ENCODE results near the gene MANSC4.

Gene MANSC4

GRCh38 chr12:27796128-27796527 lies 16.1 kb upstream of the MANSC4 start:
- H3K27ac ChIP-seq: no peak overlapping the region

DNA sequence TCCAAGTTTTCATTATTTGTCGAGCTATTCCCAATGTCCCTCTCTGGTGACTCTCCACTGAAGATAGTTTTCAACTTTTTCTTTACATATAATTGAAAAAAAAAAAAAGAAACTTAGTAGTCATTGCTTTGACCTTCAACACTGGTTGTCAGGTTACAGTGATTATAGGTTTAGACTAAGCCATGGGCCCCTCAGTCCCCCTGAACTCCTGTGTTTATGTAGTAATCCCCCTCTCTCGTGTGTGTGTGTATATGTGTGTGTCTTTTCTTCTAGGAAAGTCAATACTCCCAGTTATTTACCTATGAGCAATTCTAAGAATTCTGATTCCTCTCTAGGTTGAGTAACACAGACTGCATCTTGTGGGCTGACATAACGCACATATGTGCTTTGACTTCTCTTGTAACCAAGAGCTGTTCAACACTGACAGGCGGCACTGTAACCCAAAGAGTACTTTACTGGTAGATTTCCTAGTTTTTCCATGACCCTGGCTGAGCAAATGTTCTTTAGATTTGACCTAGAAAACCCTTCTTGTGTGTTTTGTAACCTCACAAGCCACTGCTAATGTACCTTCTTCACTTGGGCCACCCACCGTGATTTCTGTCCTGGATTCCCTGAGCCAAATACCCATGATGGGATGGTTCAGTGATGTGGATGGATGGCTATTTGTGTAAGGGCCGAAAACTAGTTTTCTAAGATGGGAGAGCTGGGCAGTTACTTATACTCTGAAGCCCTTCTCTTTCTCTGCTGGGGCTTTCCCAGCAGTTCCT lies 15.0 kb upstream of the MANSC4 start:
- Histone ChIP-seq H3K27me3 (ENCODE audit: control insufficient read depth, insufficient read depth, low read length) (no peaks in the 10 kb centered on the region), H3K27ac (no peak overlapping the region), H3K4me3 (ENCODE audit: low read depth, low read length) (no peak overlapping the region), H3K4me1 (no peaks in the 10 kb centered on the region), H3K79me2 (peaks cover 15% of the 10 kb centered on the region), H2AFZ (no peak overlapping the region), H3K9me3 (ENCODE audit: control insufficient read depth, low read length) (no peaks in the 10 kb centered on the region), H3K36me3 (ENCODE audit: control insufficient read depth, insufficient read depth, low read length) (no peaks in the 10 kb centered on the region), H3K4me2 (ENCODE audit: low read length) (no peak overlapping the region), H3K9ac (no peak overlapping the region)
- TF ChIP-seq CTCF (IDR thresholded peaks at IDR 0.05): no peak

More at GRCh38 chr12:27796128-27796527, 16.1 kb upstream of the MANSC4 start:
- Histone ChIP-seq H2AFZ (no peak overlapping the region), H3K27me3 (ENCODE audit: control insufficient read depth, insufficient read depth, low read length) (no peaks in the 10 kb centered on the region), H3K4me1 (no peaks in the 10 kb centered on the region), H3K4me3 (ENCODE audit: low read depth, low read length) (no peak overlapping the region), H3K9ac (no peak overlapping the region), H3K36me3 (ENCODE audit: control insufficient read depth, insufficient read depth, low read length) (no peaks in the 10 kb centered on the region), H3K79me2 (peaks cover 7% of the 10 kb centered on the region), H3K9me3 (ENCODE audit: control insufficient read depth, low read length) (no peaks in the 10 kb centered on the region), H3K4me2 (ENCODE audit: low read length) (no peak overlapping the region)
- no peak for TF ChIP-seq CTCF (IDR thresholded peaks at IDR 0.05)

- no peak for TF ChIP-seq CTCF (IDR thresholded peaks at IDR 0.05)
- H3K9ac ChIP-seq: no peak overlapping the region
- no peak overlapping the region for H3K4me3 ChIP-seq (ENCODE audit: low read depth, low read length)
These were observed 10.1 kb upstream of the MANSC4 start for GRCh38 chr12:27790179-27790578.

GRCh38 chr12:27787559-27787958 lies 7.5 kb upstream of the MANSC4 start:
- H2AFZ ChIP-seq: no peak overlapping the region
- H3K4me1 ChIP-seq: peaks cover under 1% of the 10 kb centered on the region
- H3K36me3 ChIP-seq (ENCODE audit: control insufficient read depth, insufficient read depth, low read length): no peaks in the 10 kb centered on the region
- no peak overlapping the region for H3K9ac ChIP-seq
- peaks cover 61% of the 10 kb centered on the region for H3K79me2 ChIP-seq
- H3K27ac ChIP-seq: no peak overlapping the region
- no peaks in the 10 kb centered on the region for H3K9me3 ChIP-seq (ENCODE audit: control insufficient read depth, low read length)
- H3K4me3 ChIP-seq (ENCODE audit: low read depth, low read length): no peak overlapping the region
- no peak overlapping the region for H3K4me2 ChIP-seq (ENCODE audit: low read length)
- no peaks in the 10 kb centered on the region for H3K27me3 ChIP-seq (ENCODE audit: control insufficient read depth, insufficient read depth, low read length)
- TF ChIP-seq CTCF (IDR thresholded peaks at IDR 0.05): no peak

More at GRCh38 chr12:27790179-27790578, 10.1 kb upstream of the MANSC4 start:
- H3K4me2 ChIP-seq (ENCODE audit: low read length): no peak overlapping the region
- no peaks in the 10 kb centered on the region for H3K4me1 ChIP-seq
- peaks cover 53% of the 10 kb centered on the region for H3K79me2 ChIP-seq
- H3K9me3 ChIP-seq (ENCODE audit: control insufficient read depth, low read length): no peaks in the 10 kb centered on the region
- H3K27ac ChIP-seq: no peak overlapping the region
- no peaks in the 10 kb centered on the region for H3K27me3 ChIP-seq (ENCODE audit: control insufficient read depth, insufficient read depth, low read length)
- no peaks in the 10 kb centered on the region for H3K36me3 ChIP-seq (ENCODE audit: control insufficient read depth, insufficient read depth, low read length)
- H2AFZ ChIP-seq: no peak overlapping the region
